ENCODE data around the gene SCYGR4.
"Not testable (repeated sequence)": the region's sequence is repeated elsewhere in the genome, so short reads cannot be mapped to it uniquely, and the experiment has no call there.

The SCYGR4 gene, protein sequence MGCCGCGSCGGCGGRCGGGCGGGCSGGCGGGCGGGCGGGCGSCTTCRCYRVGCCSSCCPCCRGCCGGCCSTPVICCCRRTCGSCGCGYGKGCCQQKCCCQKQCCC

GRCh38 chr2:227617316-227618230 lies at the start of gene SCYGR4:
TSS of gene SCYGR4 (plus strand) at chr2:227617498. CDS start at chr2:227617498, 0 bp downstream.
- H3K4me3 ChIP-seq (ENCODE audit: low read depth, low read length) = no peak within 1 kb of the TSS

DNA sequence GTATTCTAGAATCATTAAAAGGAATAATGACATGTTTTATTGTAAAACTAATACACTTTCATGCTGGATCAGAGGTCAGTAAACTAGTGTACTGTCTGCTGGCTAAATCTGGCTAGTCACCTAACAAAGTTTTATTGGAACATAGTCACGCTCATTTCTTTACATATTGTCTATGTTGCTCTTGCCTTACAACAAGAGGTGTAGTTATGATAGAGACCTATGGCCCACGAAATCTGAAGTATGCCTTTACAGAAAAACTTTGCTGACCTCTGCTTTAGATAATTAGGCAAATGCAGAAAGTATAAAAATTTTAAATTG lies 48.5 kb upstream of the SCYGR4 start:
- no peak overlapping the region for H3K4me3 ChIP-seq (ENCODE audit: low read depth, low read length)

- no peak overlapping the region for H3K4me3 ChIP-seq (ENCODE audit: low read depth, low read length)
Observed at GRCh38 chr2:227570615-227571014, 46.7 kb upstream of the SCYGR4 start.

DNA sequence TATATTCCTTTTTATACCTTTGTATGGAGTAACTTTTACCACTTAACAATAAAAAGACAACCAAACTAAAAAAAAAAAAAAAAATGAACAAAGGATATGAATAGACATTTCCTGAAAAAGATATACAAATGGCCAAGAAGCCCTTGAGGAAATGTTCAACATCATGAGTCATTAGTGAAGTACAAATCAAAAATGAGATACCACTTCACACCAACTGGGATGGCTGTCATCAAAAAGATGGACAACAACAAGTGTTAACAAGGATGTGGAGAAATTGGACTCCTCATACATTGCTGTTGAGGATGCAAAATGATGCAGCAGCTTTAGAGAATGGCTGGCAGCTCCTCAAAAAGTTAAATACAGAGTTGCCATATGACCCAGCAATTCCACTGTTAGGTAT lies 41.2 kb upstream of the SCYGR4 start:
- no peak overlapping the region for H3K4me3 ChIP-seq (ENCODE audit: low read depth, low read length)

- no peak overlapping the region for H3K4me3 ChIP-seq (ENCODE audit: low read depth, low read length)
Observed at GRCh38 chr2:227576812-227577211, 40.5 kb upstream of the SCYGR4 start.

DNA sequence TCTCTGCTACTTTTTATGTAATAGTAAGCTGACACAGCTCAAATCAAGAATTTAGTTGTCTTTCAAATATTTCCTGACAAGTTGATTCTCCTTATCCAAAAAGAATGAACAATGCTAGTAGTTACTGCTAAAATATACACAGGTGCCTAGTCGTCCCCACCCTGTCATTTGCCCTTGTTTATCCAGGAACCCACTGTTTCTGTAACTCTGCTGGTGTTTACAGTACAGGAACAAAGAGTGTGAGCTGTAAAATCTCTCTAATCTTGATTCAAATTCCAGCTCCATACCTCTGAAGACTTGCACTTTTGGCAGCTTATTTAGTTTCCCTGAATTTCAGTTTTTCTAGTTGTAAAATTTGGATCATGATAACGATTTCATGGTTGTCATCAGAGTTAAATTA lies 39.7 kb upstream of the SCYGR4 start:
- no peak overlapping the region for H3K4me3 ChIP-seq (ENCODE audit: low read depth, low read length)

- H3K4me3 ChIP-seq (ENCODE audit: low read depth, low read length) = no peak overlapping the region
Observed at GRCh38 chr2:227578642-227579041, 38.7 kb upstream of the SCYGR4 start.

- H3K4me3 ChIP-seq (ENCODE audit: low read depth, low read length) = no peak overlapping the region
Observed at GRCh38 chr2:227579791-227580190, 37.5 kb upstream of the SCYGR4 start.

GRCh38 chr2:227582369-227582768 lies 34.9 kb upstream of the SCYGR4 start:
- no peak overlapping the region for H3K4me3 ChIP-seq (ENCODE audit: low read depth, low read length)

GRCh38 chr2:227592694-227593387 lies 24.5 kb upstream of the SCYGR4 start:
- H3K4me3 ChIP-seq (ENCODE audit: low read depth, low read length) = no peak overlapping the region

- no peak overlapping the region for H3K4me3 ChIP-seq (ENCODE audit: low read depth, low read length)
Observed at GRCh38 chr2:227595797-227596196, 21.5 kb upstream of the SCYGR4 start.

GRCh38 chr2:227597036-227597435 lies 20.3 kb upstream of the SCYGR4 start:
- H3K4me3 ChIP-seq (ENCODE audit: low read depth, low read length) = no peak overlapping the region

DNA sequence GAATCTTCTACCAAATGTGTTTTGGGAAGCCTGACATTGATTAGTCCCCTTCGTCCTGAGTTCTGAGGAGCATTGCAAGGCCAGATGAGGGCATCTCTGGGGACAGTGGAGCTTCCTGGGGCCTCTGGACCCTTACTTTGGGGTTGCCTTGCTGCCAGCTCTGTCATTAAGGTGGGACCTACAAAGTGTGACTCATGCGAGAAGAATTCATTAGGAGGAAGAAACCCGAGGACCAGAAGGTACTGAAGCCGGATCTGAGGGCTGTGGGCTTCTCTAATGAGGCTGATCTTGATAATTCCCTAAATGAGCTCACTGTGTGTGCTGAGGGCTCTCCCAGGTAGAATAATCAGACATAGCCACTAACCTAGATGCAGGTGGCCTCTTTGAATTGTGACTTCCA lies 19.3 kb upstream of the SCYGR4 start:
- no peak overlapping the region for H3K4me3 ChIP-seq (ENCODE audit: low read depth, low read length)

GRCh38 chr2:227598835-227599503 lies 18.3 kb upstream of the SCYGR4 start, which contains the start of gene SCYGR2:
TSS of gene SCYGR2 (plus strand) at chr2:227598893. CDS start at chr2:227598893, 0 bp downstream.
- H3K4me3 ChIP-seq (ENCODE audit: low read depth, low read length) = not testable (repeated sequence)

DNA sequence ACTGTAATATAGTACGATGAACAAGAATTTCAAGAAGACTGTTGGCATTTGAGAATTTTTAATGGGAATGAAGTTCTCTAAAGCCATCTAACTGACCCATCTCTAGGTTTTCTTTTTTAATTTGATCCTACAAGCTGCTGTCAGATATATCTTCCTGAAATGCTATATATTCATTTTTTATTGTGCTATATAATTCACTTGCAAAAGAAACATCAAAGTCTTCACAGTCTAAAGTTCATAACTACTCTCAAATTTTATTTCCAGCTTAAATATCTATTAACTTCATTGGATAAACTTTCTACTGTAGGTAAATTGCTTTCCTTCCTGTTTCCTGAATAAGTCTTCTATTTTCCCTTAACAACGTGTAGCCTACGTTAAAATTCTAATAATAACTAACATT lies 14.9 kb upstream of the SCYGR4 start:
- H3K4me3 ChIP-seq (ENCODE audit: low read depth, low read length) = no peak overlapping the region

GRCh38 chr2:227606476-227606875 lies 10.8 kb upstream of the SCYGR4 start:
- no peak overlapping the region for H3K4me3 ChIP-seq (ENCODE audit: low read depth, low read length)

DNA sequence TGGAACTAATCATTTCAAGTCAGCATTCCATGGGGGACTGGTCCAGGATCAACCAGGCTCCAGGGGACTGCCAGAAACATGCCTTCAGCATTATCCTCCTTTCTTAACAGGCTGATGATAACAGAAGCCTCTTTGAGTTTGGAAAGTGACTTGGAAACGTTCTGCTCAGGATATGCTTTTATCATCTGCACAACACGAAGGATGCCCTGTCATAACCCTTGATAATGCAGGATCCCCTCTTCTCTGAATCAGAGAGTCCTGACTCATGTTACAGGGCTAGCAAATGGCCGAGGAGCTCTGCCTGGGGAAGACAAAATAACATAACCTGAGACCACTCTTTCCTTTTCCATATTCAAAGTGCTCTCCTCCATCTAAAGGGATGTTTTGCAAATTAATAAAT lies 9.4 kb upstream of the SCYGR4 start:
- H3K4me3 ChIP-seq (ENCODE audit: low read depth, low read length) = no peak overlapping the region

GRCh38 chr2:227608561-227609338 lies 8.5 kb upstream of the SCYGR4 start:
- no peak overlapping the region for H3K4me3 ChIP-seq (ENCODE audit: low read depth, low read length)

DNA sequence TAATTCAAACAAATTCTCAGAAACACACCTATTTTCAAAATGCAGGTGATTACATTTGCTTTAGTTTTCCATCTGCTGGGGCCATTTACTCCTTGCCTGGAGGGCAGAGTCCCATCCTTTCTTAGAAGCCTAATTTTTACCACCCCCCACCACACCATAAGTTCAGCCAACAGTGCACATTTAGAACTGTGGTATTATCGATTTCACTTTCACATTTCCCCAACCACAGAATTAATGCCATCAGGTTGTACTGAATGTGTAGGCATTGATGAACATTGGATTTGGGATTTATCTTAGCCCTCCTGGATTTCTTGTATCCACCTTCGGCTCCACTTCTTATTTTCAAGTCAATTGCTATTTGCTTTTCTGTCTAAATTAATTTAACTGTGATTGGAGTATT lies 7.2 kb upstream of the SCYGR4 start:
- no peak overlapping the region for H3K4me3 ChIP-seq (ENCODE audit: low read depth, low read length)

- H3K4me3 ChIP-seq (ENCODE audit: low read depth, low read length) = no peak overlapping the region
Observed at GRCh38 chr2:227612546-227613271, 4.6 kb upstream of the SCYGR4 start.
